H4 (cell line): ENCODE results near the gene CTBP1. TPM values are rescaled to one million over a fixed set of nuclear protein-coding genes. Genes with fewer than 3 reads are reported as not detected.
"Not testable (repeated sequence)": the region's sequence is repeated elsewhere in the genome, so short reads cannot be mapped to it uniquely, and the experiment has no call there.

Source experiments
- DNase-seq: peaks from one replicate; pipeline ENCODE4 v3.0.0-alpha.2; 2015; ENCODE audit warnings: low spot score
- total RNA-seq: library from RNA; depleted of rRNA; stranded (reverse); fragments of >200 nt; shearing (Covaris generic); gene quantifications from 2 replicates; pipeline ENCODE4 v1.2.3, GENCODE V29; 2014

Gene CTBP1
- total RNA-seq, 1 experiment from 2014 or later, result 106 TPM

DNA sequence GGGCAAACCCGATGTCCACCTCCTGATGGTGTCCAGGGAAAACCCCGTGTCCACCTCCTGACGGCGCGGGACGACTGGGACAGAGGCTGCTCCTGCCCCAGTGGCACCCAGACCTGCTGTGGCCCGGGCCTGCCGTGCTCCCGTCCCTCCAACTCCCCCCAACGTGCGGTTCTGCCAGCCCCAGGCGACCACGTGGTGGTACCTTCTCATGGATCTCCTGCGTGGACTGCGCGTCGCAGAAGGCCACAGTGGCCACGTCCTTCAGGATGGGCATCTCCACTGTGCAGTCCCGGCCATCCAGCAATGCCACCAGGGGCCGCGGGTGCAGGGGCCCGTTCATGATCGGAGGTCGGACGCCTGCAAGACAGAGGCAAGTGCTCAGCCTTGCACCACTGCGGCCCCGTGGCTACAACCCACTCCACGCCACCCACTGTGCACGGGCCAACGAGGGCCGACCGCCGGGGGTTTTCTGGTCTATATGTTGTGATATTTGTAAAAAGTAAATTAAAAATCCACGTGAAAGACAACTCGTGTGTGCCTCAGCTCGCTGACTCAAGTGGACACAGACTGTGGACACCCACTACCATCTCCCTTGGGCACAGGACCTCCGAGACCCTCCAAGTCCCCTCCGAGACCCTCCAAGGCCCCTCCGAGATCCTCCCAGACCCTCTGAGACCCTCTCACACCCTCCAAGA lies 10.8 kb downstream of the CTBP1 start:
- no peak for DNase-seq

DNA sequence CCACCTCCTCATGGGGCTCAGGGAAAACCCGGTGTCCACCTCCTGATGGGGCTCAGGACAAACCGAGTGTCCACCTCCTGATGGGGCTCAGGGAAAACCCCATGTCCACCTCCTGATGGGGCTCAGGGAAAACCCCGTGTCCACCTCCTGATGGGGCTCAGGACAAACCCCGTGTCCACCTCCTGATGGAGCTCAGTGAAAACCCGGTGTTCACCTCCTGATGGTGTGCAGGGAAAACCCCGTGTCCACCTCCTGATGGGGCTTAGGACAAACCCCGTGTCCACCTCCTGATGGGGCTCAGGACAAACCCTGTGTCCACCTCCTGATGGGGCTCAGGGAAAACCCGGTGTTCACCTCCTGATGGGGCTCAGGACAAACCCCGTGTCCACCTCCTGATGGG lies 11.7 kb downstream of the CTBP1 start:
- DNase-seq, result not testable (repeated sequence)

DNA sequence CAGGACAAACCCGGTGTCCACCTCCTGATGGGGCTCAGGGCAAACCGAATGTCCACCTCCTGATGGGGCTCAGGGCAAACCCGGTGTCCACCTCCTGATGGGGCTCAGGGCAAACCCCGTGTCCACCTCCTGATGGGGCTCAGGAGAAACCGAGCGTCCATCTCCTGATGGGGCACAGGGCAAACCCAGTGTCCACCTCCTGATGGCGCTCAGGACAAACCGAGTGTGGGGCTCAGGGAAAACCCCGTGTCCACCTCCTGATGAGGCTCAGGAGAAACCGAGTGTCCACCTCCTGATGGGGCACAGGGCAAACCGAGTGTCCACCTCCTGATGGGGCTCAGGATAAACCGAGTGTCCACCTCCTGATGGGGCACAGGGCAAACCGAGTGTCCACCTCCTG lies 12.1 kb downstream of the CTBP1 start:
- DNase-seq, result not testable (repeated sequence)

DNA sequence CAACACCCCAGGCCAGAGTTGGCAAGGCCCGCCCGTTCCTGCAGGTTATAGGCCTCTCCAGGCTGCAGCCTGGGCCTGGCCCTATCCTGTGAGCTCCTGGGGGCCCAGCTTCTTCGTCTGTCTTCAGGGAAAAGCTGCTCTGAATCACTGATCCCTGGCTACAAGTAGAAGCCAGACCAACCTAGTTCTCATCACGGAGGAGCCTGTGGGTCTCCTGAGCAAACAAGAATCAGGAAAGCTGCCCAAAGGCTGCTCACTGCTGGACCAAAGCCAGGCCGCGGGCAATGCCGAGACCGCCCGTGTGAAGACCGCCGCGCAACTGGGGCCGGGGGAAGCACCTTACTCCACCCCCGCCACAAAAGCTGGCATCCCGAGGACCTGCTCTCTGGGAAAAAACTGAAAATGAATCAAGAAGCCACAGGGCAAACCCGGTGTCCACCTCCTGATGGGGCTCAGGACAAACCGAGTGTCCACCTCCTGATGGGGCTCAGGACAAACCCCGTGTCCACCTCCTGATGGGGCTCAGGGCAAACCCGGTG lies 12.8 kb downstream of the CTBP1 start:
- no peak for DNase-seq

DNA sequence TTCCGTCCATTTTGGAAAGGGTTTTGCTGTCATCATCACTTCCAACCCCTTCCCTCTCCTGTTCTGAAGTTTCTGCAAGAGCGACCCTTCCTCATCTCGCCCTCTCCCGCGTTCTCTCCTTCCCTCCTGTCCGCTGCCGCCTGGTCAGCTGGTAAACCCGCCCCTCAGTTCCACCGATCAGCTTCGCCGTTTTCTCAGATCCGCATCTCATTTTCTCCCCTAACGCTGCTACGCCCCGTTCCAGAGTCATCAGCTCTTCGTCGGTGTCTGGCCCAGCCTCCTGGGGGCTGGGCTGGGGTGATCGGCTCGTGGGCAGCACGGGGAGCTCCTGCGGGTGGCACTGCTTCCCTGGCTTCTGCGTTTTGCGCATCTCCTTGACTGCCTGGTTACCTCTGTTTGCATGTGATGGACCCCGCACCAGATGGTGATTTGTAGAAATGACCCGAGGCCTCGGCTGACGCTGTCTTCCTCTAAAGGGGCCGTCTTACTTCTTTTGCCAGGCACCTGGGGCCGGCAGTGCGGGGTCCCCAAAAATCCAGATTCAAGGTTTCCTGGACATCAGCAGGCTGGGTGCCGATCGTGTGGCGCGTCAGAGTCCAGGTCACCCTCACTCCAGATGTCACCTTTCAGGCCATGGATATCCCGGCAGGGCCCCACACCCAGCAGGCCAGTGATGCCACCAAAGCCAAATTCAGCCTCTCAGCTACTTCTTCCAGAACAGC lies 13.4 kb downstream of the CTBP1 start:
- no peak for DNase-seq

DNA sequence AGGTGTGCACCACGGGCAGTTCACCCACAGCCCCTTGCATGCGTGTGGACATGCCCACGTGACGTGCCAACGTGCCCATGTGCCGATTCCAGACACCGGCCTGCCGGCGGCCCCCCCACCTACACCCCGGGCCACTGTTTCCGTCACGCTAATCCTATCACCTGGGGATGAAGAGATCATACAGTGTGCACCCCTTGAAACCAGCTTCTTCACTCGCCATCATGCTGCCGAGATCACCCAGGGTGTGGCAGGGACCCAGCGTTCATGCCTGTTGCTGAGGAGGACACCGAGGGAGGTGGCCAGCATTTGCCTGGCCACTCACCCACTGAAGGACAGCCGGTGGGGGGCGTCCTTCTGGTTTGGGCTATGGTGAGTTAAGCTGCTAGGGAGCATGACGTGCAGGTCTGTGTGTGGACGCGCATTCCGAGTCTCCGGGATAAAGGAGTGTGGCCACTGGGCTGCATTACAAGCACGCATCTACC lies 14.1 kb downstream of the CTBP1 start:
- no peak for DNase-seq

DNA sequence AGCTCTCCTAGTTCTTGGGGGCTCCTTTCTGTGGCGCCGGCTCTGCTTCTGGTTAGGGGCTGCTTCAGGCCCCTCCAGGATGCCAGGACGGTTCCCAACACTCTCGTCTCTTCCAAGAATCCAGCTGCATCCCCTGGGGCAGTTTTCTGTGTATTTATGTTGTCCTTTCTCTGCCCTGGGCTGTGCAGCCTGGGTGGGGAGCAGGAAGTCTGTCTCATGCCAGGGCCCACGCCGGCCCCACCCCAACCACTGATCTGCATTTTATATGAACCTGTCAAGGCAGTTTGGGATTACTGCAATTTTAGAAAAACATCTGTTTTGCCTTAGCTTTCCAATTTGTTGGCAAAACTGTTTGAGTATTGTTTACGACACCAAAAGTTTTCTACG lies 14.6 kb downstream of the CTBP1 start:
- DNase-seq, result no peak

DNA sequence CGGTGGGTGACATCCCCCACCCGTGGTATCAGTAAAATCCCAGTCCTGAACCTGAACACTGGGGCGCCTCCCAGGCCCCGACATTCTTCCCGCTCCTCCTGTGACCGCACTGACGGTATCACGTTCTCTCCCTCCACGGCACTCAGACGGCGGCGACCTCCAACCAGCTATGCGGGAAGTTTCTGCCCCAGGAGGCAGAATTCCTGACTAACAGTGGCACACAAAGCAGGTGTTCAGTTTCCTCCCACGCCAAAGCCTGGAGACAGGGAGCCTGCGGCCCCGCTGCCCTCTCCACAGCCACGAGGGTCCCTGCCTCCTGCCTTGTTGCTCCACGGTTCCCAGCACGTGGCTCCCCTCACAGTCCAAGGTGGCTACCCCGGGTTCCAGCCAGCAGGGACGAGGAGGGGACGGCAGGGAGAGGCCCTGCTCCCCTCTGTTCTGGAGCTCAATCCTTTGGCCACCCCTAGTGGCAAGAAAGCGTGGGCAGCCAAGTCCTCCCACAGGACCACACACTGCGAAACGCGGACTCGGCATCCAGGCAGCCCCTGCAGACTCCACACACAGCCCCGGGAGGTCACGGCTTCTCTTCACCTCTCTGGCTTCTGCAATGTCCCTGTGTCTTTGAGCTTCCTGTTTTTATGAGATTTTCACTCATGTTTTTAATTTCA lies 15.2 kb downstream of the CTBP1 start:
- DNase-seq, result no peak

DNA sequence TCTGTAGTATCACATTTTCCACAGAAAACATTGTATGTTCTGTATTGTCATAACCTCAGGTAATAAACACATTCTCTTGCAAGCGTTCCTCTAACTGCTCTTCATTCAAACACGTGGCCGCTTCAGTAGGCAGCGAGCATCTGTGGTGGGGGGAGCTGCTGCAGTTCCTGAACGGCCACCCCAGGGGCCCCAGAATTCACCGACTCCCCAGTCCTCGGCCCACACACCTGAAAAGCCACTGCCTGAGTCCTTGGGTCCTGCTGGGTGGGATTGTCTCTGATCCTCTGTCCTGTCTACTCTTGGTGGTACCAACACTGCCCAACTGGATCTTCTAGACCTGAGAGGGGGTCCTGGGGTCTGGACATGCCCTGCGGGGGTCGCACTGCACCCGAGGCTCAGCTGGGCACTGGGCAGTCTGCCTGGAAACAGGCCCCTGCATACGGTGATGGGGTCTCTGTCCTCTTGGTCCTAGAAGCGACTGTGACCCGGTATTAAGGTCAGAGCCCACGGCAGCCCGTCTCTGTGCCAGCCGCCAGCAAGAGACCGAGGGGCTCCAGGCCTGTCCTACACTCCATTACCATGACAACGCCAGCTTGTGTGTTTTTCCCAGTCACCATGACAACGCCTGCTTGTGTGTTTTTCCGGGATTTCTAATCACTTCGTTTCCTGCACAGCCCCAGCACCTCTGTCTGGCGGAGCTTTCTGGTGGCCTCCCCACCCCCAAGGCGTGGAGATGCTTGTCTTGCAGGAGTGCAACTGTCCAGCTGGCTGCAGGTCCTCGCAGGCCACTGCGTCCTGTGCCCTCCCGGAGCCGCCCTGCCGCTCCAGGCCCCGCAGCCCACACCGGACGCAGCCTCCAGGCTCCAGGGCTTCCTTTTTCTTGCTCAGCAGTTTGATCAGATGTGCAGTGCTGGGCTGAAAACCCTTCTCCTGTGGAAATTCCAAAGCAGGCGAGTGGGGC lies 16.0 kb downstream of the CTBP1 start:
- DNase-seq, result no peak

DNA sequence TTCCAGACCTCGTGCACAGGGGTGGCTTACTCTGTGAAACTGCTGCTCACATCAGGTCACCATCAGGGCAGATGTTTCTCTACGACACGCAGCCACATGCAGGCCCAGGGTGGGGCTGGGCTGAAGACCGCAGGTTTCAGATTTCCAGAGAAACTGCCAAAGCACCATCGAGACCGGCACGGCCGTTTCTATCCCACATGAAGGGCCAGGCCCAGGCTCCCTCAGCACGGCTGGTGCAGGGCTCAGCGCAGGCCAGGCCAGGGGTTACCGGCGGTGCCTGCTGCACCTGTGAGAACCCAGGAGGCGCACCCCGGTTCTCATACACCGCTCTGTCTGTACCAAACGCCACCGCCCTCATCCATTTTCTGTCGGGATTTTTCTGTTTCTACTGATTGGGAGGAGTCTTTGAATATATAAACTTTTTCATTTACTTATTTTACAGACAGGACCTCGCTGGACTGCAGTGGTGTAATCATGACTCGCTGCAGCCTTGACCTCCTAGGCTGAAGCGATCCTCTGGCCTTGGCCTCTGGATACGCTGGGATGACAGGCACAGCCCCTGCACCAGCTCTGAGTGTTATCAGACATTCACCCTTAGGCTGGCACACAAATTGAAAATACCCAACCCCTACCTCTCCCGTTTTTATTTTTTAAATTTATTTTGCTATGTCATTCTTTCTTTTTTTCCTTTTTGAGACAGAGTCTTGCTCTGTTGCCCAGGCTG lies 17.1 kb downstream of the CTBP1 start:
- DNase-seq, result no peak

DNA sequence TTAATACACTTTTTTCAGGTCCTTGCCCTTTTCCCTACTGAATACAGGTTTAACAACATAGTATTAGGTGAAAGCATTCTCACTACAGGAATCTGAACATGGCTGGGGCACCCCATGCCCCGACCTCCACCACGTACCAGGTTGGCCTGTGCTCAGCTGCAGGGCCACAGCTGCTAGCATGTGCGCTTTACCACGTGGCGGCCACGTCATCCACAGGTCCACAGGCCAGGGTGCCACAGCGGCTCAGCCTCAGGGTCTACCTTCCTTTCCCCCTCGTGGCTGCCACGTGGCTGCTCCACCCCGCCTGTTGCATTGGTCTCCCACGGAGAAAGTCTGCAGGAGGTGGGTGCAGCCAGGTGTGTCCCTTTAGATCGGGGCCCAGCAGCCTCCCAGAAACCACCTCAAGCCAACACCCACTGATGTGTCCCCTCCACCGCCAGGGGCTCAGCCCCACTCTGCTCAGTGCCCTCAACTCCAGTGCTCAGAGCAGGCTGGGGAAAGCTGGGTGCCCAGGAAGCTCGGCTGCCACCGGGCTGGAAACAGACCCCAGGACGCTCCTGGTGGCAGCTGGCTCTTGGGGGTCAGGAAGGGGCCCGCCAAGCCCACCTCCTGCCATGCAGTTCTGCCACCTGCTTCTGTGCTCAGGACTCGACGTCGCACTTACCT lies 17.8 kb downstream of the CTBP1 start:
- no peak for DNase-seq

DNA sequence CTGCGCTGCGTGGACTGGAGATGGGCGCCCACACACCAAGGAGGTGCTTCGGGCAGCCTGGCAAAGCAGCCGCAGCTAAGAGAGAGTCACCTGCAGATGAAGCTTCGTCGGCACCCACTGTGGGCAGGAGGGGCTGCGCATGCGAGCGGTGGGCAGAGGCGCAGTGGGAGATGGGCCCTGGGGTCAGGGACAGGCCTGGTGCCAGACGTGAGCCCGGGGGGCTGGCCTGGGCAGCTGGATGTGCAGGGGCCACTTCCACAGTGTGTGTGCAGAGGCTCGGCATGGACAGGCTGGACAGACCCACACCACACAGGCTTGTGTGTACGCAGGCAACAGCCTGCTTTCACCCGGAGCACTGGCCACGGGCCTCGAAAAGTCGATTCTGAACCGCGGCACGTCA lies 18.6 kb downstream of the CTBP1 start:
- DNase-seq, result no peak

DNA sequence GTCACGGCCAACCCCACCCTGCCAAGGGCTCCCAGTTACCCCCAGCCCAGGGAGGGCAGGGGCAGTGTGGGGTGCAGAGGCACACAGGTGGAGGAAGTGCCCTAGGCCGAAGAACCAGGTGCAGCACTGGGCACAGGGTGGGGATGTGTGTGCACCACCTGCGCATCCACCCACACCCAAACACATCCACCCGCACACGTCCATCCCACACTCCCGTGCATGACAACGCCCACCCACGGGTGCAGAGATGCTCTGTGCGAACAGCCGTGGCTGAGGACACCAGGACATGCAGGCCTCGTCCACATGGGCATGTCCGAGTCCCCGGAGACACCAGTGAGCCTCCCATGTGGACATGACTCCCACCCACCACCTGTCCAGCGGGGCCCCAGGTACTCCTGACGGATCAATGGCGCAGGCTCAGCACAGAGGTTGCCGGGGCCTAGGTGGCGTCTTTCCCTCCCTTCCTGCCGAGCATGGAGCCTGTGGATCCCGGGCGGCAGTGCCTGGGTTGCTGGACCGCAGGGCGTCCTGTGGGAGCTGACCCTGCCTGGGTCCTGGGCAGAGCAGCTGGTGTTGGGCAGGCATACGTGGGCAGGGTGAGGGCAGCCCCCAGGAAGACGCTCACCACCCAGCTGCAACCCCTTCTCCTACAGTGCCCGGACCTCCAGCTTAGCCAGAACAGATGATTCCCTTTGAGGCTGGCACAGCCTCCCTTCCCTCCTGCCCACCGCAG lies 19.6 kb downstream of the CTBP1 start:
- no peak for DNase-seq

DNA sequence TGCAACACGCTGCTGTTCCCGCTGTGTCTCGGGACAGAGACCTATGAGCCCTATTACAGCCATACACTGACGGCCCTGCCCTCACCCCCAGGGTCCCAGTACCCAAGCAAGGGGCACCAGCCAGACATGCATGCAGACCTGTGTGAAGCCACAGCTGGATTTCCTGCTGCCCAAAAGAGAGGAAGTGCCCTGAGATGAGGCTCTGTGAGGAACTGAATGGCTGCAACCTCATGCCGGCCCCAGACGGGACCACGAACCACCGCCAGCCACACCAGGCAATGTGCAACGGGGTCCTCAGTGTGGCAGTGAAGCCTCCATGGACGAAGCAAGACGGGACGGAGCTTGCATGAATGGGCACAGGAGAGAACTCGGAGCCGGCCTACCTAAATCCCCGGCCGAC lies 21.1 kb downstream of the CTBP1 start:
- DNase-seq, result no peak

DNA sequence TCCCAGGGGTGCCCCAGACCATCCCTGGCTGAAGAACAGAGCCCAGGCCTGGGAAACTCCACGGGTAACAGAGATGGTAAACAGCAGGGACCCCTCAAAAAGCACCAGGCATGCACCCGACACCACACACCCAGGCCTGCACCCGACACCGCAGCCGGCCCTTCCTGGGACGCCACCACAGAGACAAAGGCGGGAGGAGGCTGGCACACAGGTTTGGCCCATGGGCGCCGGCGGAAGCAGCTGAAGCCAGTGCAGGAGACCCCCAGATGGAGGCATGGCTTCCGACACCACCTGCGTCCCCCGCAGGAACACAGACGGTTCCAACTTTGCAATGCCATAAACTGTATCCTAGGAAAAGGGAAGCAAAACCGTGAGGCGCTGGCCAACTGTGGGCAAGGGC lies 22.3 kb downstream of the CTBP1 start:
- DNase-seq, result no peak

DNA sequence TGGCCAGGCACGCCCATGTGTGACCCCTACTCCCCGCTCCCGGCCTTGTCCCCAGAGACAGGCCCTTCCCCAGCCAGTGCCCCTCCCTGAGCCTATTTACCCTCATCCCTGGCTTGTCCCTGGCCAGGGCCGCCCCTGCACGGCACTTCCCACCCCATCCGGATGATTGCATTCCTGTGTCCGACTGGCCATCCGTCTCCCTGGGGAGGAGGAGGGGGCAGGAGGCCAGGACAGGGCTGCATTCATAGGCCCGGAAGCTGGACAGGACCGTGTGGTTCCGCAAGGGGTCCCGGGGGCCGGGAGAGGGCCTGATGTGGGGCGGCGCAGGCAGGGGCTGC lies 22.8 kb downstream of the CTBP1 start:
- no peak for DNase-seq

DNA sequence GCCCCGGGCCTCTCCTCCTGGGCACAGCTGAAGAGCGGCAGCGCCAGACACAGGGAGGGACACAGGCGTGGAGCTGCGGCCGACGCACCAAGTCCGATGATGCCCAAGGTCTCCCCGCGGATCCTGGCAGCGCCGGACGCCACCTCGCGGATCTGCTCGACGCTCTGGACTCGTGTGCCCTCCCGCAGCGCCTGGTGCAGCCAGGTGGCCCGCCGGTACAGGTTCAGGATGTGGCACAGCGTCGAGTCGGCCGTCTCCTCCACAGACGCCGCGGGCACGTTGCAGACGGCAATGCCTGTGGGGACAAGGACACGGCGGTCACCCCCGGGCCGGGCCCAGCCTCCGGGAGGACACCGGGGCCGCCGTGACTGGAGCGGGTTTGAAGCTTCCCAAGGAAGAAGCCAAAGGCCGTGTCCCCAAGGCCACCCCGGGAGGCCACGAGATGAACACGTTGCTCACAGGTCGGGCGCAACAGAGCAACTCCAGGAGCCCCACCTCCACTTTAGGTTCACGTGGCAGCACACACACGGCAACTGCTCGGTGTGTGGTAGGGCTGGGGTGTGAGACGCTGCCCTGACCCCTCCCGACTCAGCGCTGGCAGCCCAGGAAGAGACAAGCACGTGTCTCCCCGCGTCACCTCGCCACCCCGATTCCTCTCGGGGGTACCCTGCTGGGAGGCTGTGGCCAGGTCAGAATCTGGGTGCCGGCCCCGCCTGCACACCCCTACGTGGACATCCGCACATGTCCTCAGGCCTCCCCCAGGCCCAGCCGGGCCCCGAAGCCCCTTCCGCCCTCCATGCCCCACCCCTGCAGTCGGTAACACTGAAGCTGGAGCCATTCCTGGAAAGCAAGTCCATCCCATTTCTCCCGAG lies 23.4 kb downstream of the CTBP1 start:
- no peak for DNase-seq
